HepG2 (cell line): ENCODE data around the gene TBKBP1. TPM values are rescaled to one million over a fixed set of nuclear protein-coding genes. Genes with fewer than 3 reads are reported as not detected.

ENCODE experiments used
- BRD4 ChIP-seq: sonication (generic); formaldehyde crosslinking; IDR thresholded peaks from 2 replicates; pipeline ENCODE4 v1.4.0; 2020; ENCODE audit warnings: missing genetic modification reagents
- GPN1 ChIP-seq: sonication (generic); formaldehyde crosslinking; IDR thresholded peaks from 2 replicates; pipeline ENCODE4 v1.5.1; 2020; ENCODE audit warnings: missing genetic modification reagents, borderline replicate concordance
- HES4 ChIP-seq: sonication (generic); formaldehyde crosslinking; IDR thresholded peaks from 2 replicates; pipeline ENCODE4 v1.9.0; 2021; ENCODE audit warnings: mild to moderate bottlenecking, missing genetic modification reagents, borderline replicate concordance
- KDM3A ChIP-seq: IDR thresholded peaks from 2 replicates; pipeline ENCODE4 v1.6.1; 2018; ENCODE audit warnings: low read depth, missing compliant biosample characterization
- KLF6 ChIP-seq: IDR thresholded peaks from 2 replicates; pipeline ENCODE4 v1.8.0; 2016; ENCODE audit warnings: missing biosample characterization, missing genetic modification reagents
- MEIS2 ChIP-seq: sonication (generic); formaldehyde crosslinking; IDR thresholded peaks from 2 replicates; pipeline ENCODE4 v1.9.0; 2021; ENCODE audit warnings: mild to moderate bottlenecking, missing genetic modification reagents
- MIER2 ChIP-seq: IDR thresholded peaks from 2 replicates; pipeline ENCODE4 v1.6.1; 2016; ENCODE audit warnings: missing biosample characterization, missing genetic modification reagents
- MIER3 ChIP-seq: IDR thresholded peaks from 2 replicates; pipeline ENCODE4 v1.6.1; 2016; ENCODE audit warnings: missing compliant biosample characterization, borderline replicate concordance
- MLLT10 ChIP-seq: sonication (generic); formaldehyde crosslinking; IDR thresholded peaks from 2 replicates; pipeline ENCODE4 v1.4.0; 2020; ENCODE audit warnings: missing genetic modification reagents
- TCF7 ChIP-seq: sonication (generic); IDR thresholded peaks from 2 replicates; pipeline ENCODE4 v1.6.1; 2016; ENCODE audit warnings: antibody characterized with exemption, low read depth
- ZBTB3 ChIP-seq: sonication (generic); formaldehyde crosslinking; IDR thresholded peaks from 2 replicates; pipeline ENCODE4 v1.4.0; 2020; ENCODE audit warnings: low read depth, mild to moderate bottlenecking, moderate library complexity, missing genetic modification reagents, borderline replicate concordance
- ZFP37 ChIP-seq: sonication (generic); formaldehyde crosslinking; IDR thresholded peaks from 2 replicates; pipeline ENCODE4 v1.4.0; 2020; ENCODE audit warnings: missing genetic modification reagents, borderline replicate concordance
- ZFP82 ChIP-seq: sonication (generic); formaldehyde crosslinking; IDR thresholded peaks from 2 replicates; pipeline ENCODE4 v1.5.1; 2020; ENCODE audit warnings: mild to moderate bottlenecking, missing genetic modification reagents, borderline replicate concordance
- ZNF329 ChIP-seq: sonication (generic); formaldehyde crosslinking; IDR thresholded peaks from 2 replicates; pipeline ENCODE4 v1.9.0; 2021; ENCODE audit warnings: low read depth, mild to moderate bottlenecking, missing genetic modification reagents
- ZNF333 ChIP-seq: sonication (generic); formaldehyde crosslinking; IDR thresholded peaks from 2 replicates; pipeline ENCODE4 v1.4.0; 2020; ENCODE audit warnings: mild to moderate bottlenecking, missing genetic modification reagents, borderline replicate concordance
- ZNF605 ChIP-seq: sonication (generic); formaldehyde crosslinking; IDR thresholded peaks from 2 replicates; pipeline ENCODE4 v1.8.0; 2022; ENCODE audit warnings: mild to moderate bottlenecking, missing genetic modification reagents
- polyA plus RNA-seq, 8 experiments: library from polyadenylated mRNA; depleted of rRNA in 3 of 8; stranded (reverse) in 7 of 8; unstranded in 1 of 8; fragments of >200 nt; fragmentation: Illumina TruSeq in 4 of 8; extraction: Trizol in 4 of 8; gene quantifications; 2 replicates each; pipeline versions ENCODE4 v1.2.1 to v1.2.3, GENCODE V29; 2011 to 2016; ENCODE audit warnings: low read depth in 4 of 8, missing spikeins in 1 of 8, mixed read lengths in 1 of 8; ENCODE audit not compliant: insufficient read depth in 1 of 8
- total RNA-seq, 5 experiments: library from RNA; depleted of rRNA; stranded (reverse); fragments of >200 nt; fragmentation: Illumina TruSeq; extraction: Trizol; gene quantifications; 2 replicates each; pipeline ENCODE4 v1.2.3, GENCODE V29; 2016; ENCODE audit warnings: low read depth in 1 of 5
- TF ChIP-seq, protein P1 (sequence below): sonication (generic); formaldehyde crosslinking; IDR thresholded peaks from 2 replicates; pipeline ENCODE4 v1.8.0; 2022; ENCODE audit warnings: missing genetic modification reagents, mild to moderate bottlenecking, moderate library complexity, borderline replicate concordance
- TF ChIP-seq, protein P2 (sequence below): sonication (generic); formaldehyde crosslinking; IDR thresholded peaks from 2 replicates; pipeline ENCODE4 v1.4.0; 2020; ENCODE audit warnings: missing genetic modification reagents, low read depth, mild to moderate bottlenecking, borderline replicate concordance
- TF ChIP-seq, protein P3 (sequence below): sonication (generic); formaldehyde crosslinking; IDR thresholded peaks from 2 replicates; pipeline ENCODE4 v1.8.0; 2022; ENCODE audit warnings: mild to moderate bottlenecking, missing genetic modification reagents; ENCODE audit not compliant: insufficient replicate concordance
- TF ChIP-seq, protein P4 (sequence below): sonication (generic); formaldehyde crosslinking; IDR thresholded peaks from 2 replicates; pipeline ENCODE4 v1.9.0; 2021; ENCODE audit warnings: missing genetic modification reagents, borderline replicate concordance

TBKBP1 gene
- total and polyA plus RNA-seq, 2 of the 13 experiments (the other 11 are each of a cell fraction or from before 2014, with no cell fraction given): 2.6 to 7.0 TPM

DNA sequence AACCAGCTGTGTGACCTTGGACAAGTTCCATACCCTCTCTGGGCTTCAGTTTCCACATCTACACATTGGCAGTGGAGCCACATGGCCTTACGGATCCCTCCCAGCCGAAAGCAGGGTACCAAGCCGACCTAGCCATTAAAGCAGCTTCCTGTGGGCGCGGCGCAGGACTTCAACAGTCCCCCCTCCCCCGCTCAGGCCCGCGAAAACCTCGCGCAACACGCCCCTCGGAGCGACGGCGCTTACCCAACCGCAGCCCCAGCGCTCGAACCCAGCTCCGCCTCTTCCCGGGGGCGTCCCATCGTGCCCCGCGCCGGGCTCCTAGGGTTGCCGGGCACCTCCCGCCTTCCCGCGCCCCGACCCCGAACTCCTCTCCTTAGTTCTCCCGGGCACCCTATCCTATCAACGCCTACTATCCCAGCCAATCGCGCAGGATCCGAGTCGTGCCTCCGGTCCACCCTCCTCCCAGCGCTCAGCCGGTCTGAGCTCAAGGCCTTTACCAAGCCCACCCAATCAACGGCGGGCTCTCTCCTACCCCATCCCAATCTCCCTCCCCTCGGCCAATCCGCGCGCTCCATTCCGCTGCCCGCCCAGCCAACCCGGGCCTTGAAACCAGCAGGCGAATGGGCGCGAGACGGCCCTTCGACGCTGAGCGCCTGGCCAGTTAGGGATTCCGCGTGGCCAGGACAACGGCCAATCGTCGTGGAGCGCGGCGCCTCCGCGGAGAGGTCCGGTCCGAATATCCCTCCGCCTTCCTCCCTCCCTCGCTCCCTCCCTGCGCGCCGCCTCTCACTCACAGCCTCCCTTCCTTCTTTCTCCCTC lies 44.6 kb upstream of the TBKBP1 start, which contains the start of gene KPNB1 (continued):
- TF ChIP-seq KDM3A (CRISPR knock-in tag): peak; percentile 79
- TF ChIP-seq, protein P1, sequence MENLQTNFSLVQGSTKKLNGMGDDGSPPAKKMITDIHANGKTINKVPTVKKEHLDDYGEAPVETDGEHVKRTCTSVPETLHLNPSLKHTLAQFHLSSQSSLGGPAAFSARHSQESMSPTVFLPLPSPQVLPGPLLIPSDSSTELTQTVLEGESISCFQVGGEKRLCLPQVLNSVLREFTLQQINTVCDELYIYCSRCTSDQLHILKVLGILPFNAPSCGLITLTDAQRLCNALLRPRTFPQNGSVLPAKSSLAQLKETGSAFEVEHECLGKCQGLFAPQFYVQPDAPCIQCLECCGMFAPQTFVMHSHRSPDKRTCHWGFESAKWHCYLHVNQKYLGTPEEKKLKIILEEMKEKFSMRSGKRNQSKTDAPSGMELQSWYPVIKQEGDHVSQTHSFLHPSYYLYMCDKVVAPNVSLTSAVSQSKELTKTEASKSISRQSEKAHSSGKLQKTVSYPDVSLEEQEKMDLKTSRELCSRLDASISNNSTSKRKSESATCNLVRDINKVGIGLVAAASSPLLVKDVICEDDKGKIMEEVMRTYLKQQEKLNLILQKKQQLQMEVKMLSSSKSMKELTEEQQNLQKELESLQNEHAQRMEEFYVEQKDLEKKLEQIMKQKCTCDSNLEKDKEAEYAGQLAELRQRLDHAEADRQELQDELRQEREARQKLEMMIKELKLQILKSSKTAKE (CRISPR knock-in tag): peak; percentile 85
- TF ChIP-seq, protein P2, sequence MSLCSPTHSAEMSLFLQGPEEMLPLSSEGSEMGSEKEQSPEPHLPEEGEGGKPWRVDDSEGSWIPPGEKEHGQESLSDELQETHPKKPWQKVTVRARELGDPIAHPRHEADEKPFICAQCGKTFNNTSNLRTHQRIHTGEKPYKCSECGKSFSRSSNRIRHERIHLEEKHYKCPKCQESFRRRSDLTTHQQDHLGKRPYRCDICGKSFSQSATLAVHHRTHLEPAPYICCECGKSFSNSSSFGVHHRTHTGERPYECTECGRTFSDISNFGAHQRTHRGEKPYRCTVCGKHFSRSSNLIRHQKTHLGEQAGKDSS (CRISPR knock-in tag): peak; percentile 98
- TF ChIP-seq HES4 (CRISPR knock-in tag): peak; percentile 75; the same call in 1 of the 2 replicates
- TF ChIP-seq BRD4: peak; percentile 89
- peak; percentile 83 for TF ChIP-seq ZNF333 (CRISPR knock-in tag)
- peak; percentile 21 for TF ChIP-seq ZFP37
- TF ChIP-seq, protein P3, sequence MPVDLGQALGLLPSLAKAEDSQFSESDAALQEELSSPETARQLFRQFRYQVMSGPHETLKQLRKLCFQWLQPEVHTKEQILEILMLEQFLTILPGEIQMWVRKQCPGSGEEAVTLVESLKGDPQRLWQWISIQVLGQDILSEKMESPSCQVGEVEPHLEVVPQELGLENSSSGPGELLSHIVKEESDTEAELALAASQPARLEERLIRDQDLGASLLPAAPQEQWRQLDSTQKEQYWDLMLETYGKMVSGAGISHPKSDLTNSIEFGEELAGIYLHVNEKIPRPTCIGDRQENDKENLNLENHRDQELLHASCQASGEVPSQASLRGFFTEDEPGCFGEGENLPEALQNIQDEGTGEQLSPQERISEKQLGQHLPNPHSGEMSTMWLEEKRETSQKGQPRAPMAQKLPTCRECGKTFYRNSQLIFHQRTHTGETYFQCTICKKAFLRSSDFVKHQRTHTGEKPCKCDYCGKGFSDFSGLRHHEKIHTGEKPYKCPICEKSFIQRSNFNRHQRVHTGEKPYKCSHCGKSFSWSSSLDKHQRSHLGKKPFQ (CRISPR knock-in tag): peak; percentile 61
- TF ChIP-seq MIER2 (CRISPR knock-in tag): peak; percentile 81; the same call in 1 of the 2 replicates
- 0 out of 2 replicates have a peak, but pooled peaks have one; percentile 48 for TF ChIP-seq ZBTB3 (CRISPR knock-in tag)
- TF ChIP-seq, protein P4, sequence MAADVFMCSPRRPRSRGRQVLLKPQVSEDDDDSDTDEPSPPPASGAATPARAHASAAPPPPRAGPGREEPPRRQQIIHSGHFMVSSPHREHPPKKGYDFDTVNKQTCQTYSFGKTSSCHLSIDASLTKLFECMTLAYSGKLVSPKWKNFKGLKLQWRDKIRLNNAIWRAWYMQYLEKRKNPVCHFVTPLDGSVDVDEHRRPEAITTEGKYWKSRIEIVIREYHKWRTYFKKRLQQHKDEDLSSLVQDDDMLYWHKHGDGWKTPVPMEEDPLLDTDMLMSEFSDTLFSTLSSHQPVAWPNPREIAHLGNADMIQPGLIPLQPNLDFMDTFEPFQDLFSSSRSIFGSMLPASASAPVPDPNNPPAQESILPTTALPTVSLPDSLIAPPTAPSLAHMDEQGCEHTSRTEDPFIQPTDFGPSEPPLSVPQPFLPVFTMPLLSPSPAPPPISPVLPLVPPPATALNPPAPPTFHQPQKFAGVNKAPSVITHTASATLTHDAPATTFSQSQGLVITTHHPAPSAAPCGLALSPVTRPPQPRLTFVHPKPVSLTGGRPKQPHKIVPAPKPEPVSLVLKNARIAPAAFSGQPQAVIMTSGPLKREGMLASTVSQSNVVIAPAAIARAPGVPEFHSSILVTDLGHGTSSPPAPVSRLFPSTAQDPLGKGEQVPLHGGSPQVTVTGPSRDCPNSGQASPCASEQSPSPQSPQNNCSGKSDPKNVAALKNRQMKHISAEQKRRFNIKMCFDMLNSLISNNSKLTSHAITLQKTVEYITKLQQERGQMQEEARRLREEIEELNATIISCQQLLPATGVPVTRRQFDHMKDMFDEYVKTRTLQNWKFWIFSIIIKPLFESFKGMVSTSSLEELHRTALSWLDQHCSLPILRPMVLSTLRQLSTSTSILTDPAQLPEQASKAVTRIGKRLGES: no peak; the same call in 1 of the 2 replicates
- TF ChIP-seq MEIS2 (CRISPR knock-in tag): peak; percentile 88
- TF ChIP-seq ZNF605 (CRISPR knock-in tag): no peak
- no peak for TF ChIP-seq GPN1 (CRISPR knock-in tag)
- peak; percentile 74 for TF ChIP-seq MIER3 (CRISPR knock-in tag)
- no peak; the same call in 1 of the 2 replicates for TF ChIP-seq ZNF329 (CRISPR knock-in tag)
- TF ChIP-seq TCF7: no peak
- peak; percentile 84; the same call in 1 of the 2 replicates for TF ChIP-seq KLF6 (CRISPR knock-in tag)
- peak; percentile 92; the same call in 1 of the 2 replicates for TF ChIP-seq ZFP82 (CRISPR knock-in tag)
- no peak for TF ChIP-seq MLLT10 (CRISPR knock-in tag)
